IPS DF 6.9 (cell line): ENCODE results near the gene CXCL12.

Source experiments
- DNase-seq: peaks from one replicate; pipeline ENCODE4 v3.0.0-alpha.2; 2013; ENCODE audit warnings: low read depth, low spot score
- H3K27ac ChIP-seq: one replicate; pipeline ENCODE4 v1.5.1; 2013; ENCODE audit warnings: low read length, control low read depth
- H3K27me3 ChIP-seq: 2 replicates; pipeline ENCODE4 v1.6.1; 2013; ENCODE audit warnings: mild to moderate bottlenecking, low read length; ENCODE audit not compliant: control insufficient read depth, insufficient read depth
- H3K36me3 ChIP-seq: 2 replicates; pipeline ENCODE4 v1.6.1; 2013; ENCODE audit warnings: low read length; ENCODE audit not compliant: control insufficient read depth, insufficient read depth
- H3K4me1 ChIP-seq: 2 replicates; pipeline ENCODE4 v1.6.1; 2013; ENCODE audit warnings: low read length; ENCODE audit not compliant: control insufficient read depth, insufficient read depth
- H3K4me3 ChIP-seq: 2 replicates; pipeline ENCODE4 v1.5.1; 2013; ENCODE audit warnings: mild to moderate bottlenecking, low read length
- H3K9me3 ChIP-seq: 2 replicates; pipeline ENCODE4 v1.6.1; 2013; ENCODE audit warnings: low read length, inconsistent platforms; ENCODE audit not compliant: control insufficient read depth, insufficient read depth
- WGBS: extraction: QIAGEN DNeasy Blood & Tissue Kit; methylation state at CpG from one replicate; pipeline ENCODE4 v1.1.7; 2013; ENCODE audit warnings: mixed read lengths, missing lambda C conversion rate; ENCODE audit not compliant: insufficient read length, insufficient coverage; 5-methylcytosine and 5-hydroxymethylcytosine counted together

CXCL12 gene

DNA sequence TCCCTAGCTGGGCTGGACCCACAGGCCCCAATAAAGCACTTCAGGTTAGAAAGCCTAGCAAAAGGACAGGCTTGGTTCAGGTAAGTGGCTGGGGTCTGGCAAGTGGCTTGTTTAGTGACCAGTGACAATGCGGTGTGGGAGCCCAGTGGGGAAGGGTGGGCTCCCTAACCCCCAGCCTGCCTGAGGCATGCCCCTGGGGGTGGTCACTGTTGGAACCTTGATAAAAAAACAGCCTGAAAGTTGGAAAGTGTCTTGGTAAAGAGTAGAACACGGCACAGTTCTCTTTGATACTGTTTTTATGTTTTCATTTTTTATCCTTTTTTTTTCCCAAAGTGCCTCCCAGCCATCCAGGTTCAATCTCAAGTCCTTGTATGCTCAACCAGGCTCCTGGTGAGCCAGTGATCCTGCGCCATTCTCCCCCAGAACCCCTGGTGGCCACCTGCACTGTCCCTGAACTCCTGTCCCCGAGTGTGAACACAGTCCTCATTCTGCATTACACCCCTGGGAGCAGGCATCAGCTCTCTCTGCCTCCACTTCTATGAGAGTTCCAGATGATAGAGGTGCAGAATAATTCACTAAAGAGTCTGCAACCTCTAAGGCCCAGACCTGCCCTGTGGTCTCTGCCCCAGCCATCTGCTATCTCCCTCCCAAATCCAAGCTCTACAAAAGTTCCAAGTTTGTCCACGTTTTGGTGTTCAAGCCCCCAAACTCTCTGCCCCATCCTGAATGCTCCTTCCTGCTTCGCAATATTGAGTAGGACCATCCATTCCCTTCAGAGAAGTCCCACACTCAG is 15.0 kb upstream of the CXCL12 start:
- no CpG with 5 or more reads among the region's 6 CpGs for WGBS
- no peak overlapping the region for H3K4me3 ChIP-seq
- no peak overlapping the region for H3K27ac ChIP-seq
- no peaks in the 10 kb centered on the region for H3K9me3 ChIP-seq
- H3K4me1 ChIP-seq, result peaks cover 18% of the 10 kb centered on the region
- no peak for DNase-seq
- no peaks in the 10 kb centered on the region for H3K27me3 ChIP-seq
- H3K36me3 ChIP-seq, result no peaks in the 10 kb centered on the region

DNA sequence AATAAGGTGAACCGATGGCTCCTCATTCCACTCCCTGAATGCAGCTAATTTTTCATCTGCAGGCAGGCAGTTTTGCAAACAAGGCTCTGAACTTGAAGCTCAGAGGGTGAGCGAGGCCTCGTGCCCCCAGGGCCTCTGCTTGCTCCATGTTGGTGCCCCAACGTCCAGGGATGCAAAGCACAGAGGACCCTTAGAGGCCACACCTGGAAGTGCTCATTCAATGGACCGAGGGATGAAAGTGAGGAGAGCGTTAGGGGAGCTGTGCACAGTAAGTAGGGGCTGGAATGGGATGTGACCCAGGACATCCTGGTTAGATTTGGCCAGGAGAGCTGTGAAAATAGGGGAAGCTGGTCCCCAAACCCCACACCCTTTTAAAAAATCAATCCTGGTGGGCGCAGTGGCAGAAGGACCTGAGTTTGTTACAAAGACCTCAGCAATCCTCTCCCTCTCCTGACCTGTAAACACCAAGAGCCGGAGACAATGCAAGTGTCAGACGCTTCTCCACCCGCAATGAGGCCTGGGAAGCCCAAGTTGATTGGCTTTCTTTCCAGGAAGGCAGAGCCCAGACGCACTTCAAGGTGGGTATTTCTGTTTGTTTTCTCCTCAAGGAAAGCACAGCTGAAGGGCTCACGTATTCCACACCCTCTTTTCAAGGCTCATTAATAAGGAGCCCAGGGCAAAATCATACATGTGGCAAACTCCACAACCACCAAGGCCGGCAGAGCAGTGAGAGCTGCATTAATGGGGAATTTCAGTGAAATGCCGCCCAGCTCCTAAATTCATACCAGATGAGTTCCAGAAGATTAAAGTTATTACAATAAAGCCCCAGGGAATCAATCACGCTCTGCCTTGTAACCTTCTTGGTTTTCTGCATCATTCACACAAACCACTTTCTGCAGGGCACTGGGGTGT is 14.1 kb upstream of the CXCL12 start:
- Histone ChIP-seq H3K4me3 (no peak overlapping the region), H3K36me3 (no peaks in the 10 kb centered on the region), H3K9me3 (no peaks in the 10 kb centered on the region), H3K27me3 (no peaks in the 10 kb centered on the region), H3K27ac (no peak overlapping the region), H3K4me1 (peaks cover 18% of the 10 kb centered on the region)
- DNase-seq, result no peak
- WGBS, result no CpG with 5 or more reads among the region's 15 CpGs

- no peak for DNase-seq
- Histone ChIP-seq H3K4me3 (no peak overlapping the region), H3K36me3 (no peaks in the 10 kb centered on the region), H3K27ac (no peak overlapping the region), H3K4me1 (peaks cover 18% of the 10 kb centered on the region), H3K9me3 (no peaks in the 10 kb centered on the region), H3K27me3 (no peaks in the 10 kb centered on the region)
- no CpG with 5 or more reads among the region's 7 CpGs for WGBS
Observed at GRCh38 chr10:44398271-44398670, 13.4 kb upstream of the CXCL12 start.

DNA sequence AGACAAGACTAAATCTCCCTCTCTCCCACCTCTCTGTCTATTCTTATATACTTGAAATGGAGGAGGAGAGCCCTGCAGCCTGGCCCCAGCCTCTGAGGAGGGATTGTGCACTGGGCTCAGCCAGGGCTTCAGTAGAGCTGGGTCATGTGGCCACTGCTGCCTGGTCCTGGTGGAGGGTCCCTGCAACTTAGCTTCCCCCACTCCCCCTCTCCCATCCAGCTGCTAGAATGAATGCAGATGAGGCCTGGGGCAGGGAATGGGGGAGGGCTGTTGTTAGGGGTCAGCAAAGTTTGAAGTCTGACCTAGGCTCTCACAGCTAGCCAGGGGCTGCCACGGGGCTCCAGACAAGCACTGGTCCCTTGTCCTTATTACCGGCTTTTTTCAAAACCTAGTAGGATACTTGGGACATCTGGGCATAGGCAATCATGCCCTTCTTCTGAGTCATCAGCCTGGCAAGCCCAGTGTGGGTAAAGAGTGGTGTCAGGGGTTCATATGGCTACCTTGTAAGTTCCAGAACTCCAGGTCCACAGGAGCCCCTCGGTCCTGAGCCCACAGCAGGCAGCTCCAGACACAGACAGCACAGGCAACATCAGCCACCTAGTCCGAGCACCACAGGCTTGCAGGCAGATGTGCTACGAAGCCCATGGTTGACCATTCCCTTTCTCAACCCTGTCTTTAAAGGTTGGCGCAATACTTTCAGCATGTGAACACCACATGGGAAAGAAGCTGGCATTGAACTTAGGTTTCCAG is 12.8 kb upstream of the CXCL12 start:
- no peak overlapping the region for H3K4me3 ChIP-seq
- H3K4me1 ChIP-seq, result peaks cover 17% of the 10 kb centered on the region
- H3K36me3 ChIP-seq, result no peaks in the 10 kb centered on the region
- H3K27ac ChIP-seq, result no peak overlapping the region
- H3K9me3 ChIP-seq, result no peaks in the 10 kb centered on the region
- H3K27me3 ChIP-seq, result no peaks in the 10 kb centered on the region
- no CpG with 5 or more reads among the region's 6 CpGs for WGBS
- DNase-seq, result no peak

GRCh38 chr10:44396671-44397191 is 11.8 kb upstream of the CXCL12 start:
- WGBS, result no CpG with 5 or more reads among the region's 7 CpGs
- Histone ChIP-seq H3K27ac (no peak overlapping the region), H3K9me3 (no peaks in the 10 kb centered on the region), H3K27me3 (no peaks in the 10 kb centered on the region), H3K36me3 (no peaks in the 10 kb centered on the region), H3K4me1 (peaks cover 17% of the 10 kb centered on the region), H3K4me3 (no peak overlapping the region)
- DNase-seq, result no peak

DNA sequence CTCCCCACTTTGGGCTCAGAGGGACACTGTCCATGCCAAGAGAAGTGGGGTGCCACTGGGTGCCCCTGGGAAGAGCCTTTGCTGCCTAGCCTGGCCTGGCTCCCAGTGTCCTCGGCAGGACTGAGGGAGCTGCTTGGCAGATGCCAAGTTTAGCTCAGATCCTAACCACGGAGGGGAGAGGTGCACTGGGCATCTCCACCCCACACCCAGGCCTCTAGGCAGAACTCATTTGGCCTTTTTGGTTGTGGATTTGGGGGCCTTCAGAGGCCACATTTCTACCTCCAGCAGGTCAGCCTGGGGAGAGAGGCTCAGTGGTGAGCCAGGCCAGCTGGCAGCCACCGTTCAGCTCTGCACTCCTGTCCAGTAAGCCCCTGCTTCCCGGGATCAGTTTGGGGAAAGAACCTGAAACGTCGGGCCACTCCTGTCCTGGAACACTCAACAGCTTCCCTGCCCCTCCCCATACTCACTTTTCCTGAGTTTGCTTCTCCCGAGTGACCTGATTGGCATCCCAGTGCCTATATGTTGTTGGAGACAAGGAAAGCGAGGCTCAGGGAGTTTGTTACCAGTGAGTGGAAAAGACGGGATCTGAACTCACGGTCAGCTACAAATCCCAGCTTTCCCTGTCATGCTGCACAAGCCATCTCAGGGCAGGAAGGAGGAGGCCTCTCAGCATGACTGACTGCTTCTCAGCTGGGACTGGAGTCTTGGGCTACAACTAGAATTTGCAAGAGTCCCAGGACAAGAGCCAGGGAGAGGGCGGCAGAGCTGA is 11.2 kb upstream of the CXCL12 start:
- H3K4me1 ChIP-seq, result peaks cover 17% of the 10 kb centered on the region
- no peaks in the 10 kb centered on the region for H3K27me3 ChIP-seq
- no peak overlapping the region for H3K4me3 ChIP-seq
- no peak overlapping the region for H3K27ac ChIP-seq
- H3K9me3 ChIP-seq, result no peaks in the 10 kb centered on the region
- no peak for DNase-seq
- H3K36me3 ChIP-seq, result no peaks in the 10 kb centered on the region
- no CpG with 5 or more reads among the region's 11 CpGs for WGBS

DNA sequence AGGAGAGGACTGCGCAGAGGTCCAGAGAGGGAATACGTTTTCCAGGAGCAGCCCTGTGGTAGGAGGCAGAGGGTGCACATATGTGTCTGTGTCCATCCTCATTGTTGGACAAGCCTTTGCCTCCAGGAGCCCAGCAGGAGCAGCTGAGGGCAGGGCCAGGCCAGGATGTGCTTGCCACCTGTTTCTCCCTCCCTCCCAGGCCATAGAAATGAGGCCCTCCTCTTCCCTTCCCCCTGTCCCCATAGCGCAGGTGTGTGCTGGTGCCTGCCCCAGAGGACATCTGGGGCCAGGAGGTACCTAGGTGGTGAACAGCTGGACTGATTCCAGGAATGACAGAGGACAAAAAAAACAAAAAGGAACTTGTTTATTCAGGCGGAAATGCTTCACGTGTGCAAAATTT is 10.5 kb upstream of the CXCL12 start:
- Histone ChIP-seq H3K4me1 (peaks cover 17% of the 10 kb centered on the region), H3K27ac (no peak overlapping the region), H3K27me3 (no peaks in the 10 kb centered on the region), H3K4me3 (no peak overlapping the region), H3K36me3 (no peaks in the 10 kb centered on the region), H3K9me3 (no peaks in the 10 kb centered on the region)
- no CpG with 5 or more reads among the region's 5 CpGs for WGBS
- no peak for DNase-seq

DNA sequence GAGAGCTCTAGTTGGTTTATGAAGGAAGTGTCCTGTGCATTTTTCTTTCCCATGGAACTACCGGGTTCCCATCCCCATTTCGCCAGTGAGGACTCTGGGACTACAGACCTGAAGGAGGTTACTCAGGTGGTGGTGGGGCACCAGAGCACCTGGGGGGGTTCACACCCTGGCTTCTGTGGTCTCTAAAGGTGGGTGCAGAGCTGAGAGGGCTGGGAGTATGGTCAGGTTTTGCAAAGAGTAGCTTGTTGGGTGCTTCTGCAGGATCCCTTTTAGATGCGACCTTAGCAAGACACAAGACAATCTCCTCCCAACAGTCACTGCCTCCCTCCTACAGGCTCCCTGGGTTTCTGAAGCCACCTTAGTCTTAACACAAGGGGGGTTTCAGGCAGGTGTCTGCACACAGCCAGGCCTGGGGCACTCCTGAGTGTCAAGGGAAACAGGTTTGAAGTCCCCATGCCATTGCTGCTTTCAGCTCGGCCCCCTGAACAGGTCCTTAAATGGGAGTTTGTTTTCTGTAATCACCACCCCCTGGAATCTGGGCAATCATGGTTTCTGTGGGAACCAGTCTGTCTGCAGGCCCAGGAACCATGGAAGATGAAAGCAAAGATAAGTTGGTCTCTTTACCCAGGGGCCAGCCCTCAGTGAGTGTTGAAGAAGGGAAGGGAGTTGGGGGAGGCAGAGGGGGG is 9.9 kb upstream of the CXCL12 start:
- no peaks in the 10 kb centered on the region for H3K36me3 ChIP-seq
- H3K9me3 ChIP-seq, result no peaks in the 10 kb centered on the region
- H3K4me1 ChIP-seq, result peaks cover 13% of the 10 kb centered on the region
- no CpG with 5 or more reads among the region's 4 CpGs for WGBS
- H3K4me3 ChIP-seq, result no peak overlapping the region
- no peak overlapping the region for H3K27ac ChIP-seq
- DNase-seq, result no peak
- H3K27me3 ChIP-seq, result no peaks in the 10 kb centered on the region

GRCh38 chr10:44393834-44394547 is 9.1 kb upstream of the CXCL12 start:
- Histone ChIP-seq H3K36me3 (no peaks in the 10 kb centered on the region), H3K27ac (no peak overlapping the region), H3K9me3 (no peaks in the 10 kb centered on the region), H3K4me1 (peaks cover 10% of the 10 kb centered on the region), H3K4me3 (no peak overlapping the region), H3K27me3 (no peaks in the 10 kb centered on the region)
- WGBS, result no CpG with 5 or more reads among the region's 5 CpGs
- DNase-seq, result no peak
